ENCODE results near the gene RPA3.

RPA3 gene

DNA sequence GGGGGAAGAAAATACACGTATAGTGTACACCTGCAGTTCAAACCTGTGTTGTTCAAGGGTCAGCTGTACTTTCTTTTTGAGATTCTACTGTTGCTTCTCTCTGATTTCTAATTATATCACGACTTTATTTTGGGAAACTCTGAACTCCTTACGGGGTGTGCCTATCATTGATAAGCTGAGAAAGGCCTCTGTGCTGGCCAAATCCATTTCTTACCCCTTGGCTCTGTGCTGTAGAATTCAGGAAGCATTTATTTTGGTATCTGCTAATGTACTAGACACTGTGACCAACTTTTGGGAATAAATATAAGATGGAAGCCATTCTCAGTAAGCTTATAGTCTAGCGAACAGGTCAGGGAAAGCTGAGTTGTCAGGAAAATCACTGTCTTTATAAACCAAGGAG is 26.9 kb upstream of the RPA3 start:
- H3K4me1 ChIP-seq = peaks cover 2% of the 10 kb centered on the region
- no peak for TF ChIP-seq CTCF (IDR thresholded peaks at IDR 0.05)
- no peaks in the 10 kb centered on the region for H3K36me3 ChIP-seq (ENCODE audit: control insufficient read depth, insufficient read depth, low read length)
- no peak overlapping the region for H3K9ac ChIP-seq
- no peaks in the 10 kb centered on the region for H3K9me3 ChIP-seq (ENCODE audit: control insufficient read depth, low read length)
- no peak overlapping the region for H2AFZ ChIP-seq
- H3K4me3 ChIP-seq (ENCODE audit: low read depth, low read length) = no peak overlapping the region
- no peaks in the 10 kb centered on the region for H3K27me3 ChIP-seq (ENCODE audit: control insufficient read depth, insufficient read depth, low read length)
- no peaks in the 10 kb centered on the region for H3K79me2 ChIP-seq
- no peak overlapping the region for H3K4me2 ChIP-seq (ENCODE audit: low read length)
- H3K27ac ChIP-seq = no peak overlapping the region

- no peak overlapping the region for H3K4me3 ChIP-seq (ENCODE audit: low read depth, low read length)
- no peak overlapping the region for H3K27ac ChIP-seq
- H3K9me3 ChIP-seq (ENCODE audit: control insufficient read depth, low read length) = no peaks in the 10 kb centered on the region
- H3K36me3 ChIP-seq (ENCODE audit: control insufficient read depth, insufficient read depth, low read length) = no peaks in the 10 kb centered on the region
- H3K79me2 ChIP-seq = no peaks in the 10 kb centered on the region
- no peaks in the 10 kb centered on the region for H3K27me3 ChIP-seq (ENCODE audit: control insufficient read depth, insufficient read depth, low read length)
- H3K4me1 ChIP-seq = peaks cover 2% of the 10 kb centered on the region
- no peak for TF ChIP-seq CTCF (IDR thresholded peaks at IDR 0.05)
- H2AFZ ChIP-seq = no peak overlapping the region
- no peak overlapping the region for H3K9ac ChIP-seq
- no peak overlapping the region for H3K4me2 ChIP-seq (ENCODE audit: low read length)
Observed at GRCh38 chr7:7742223-7742622, 23.8 kb upstream of the RPA3 start.

GRCh38 chr7:7740037-7740355 is 21.6 kb upstream of the RPA3 start:
- H3K27ac ChIP-seq = no peak overlapping the region
- H3K4me3 ChIP-seq (ENCODE audit: low read depth, low read length) = no peak overlapping the region
- no peaks in the 10 kb centered on the region for H3K9me3 ChIP-seq (ENCODE audit: control insufficient read depth, low read length)
- no peak overlapping the region for H2AFZ ChIP-seq
- peaks cover 3% of the 10 kb centered on the region for H3K4me1 ChIP-seq
- H3K9ac ChIP-seq = no peak overlapping the region
- H3K27me3 ChIP-seq (ENCODE audit: control insufficient read depth, insufficient read depth, low read length) = no peaks in the 10 kb centered on the region
- H3K79me2 ChIP-seq = no peaks in the 10 kb centered on the region
- H3K36me3 ChIP-seq (ENCODE audit: control insufficient read depth, insufficient read depth, low read length) = no peaks in the 10 kb centered on the region
- H3K4me2 ChIP-seq (ENCODE audit: low read length) = no peak overlapping the region
- TF ChIP-seq CTCF (IDR thresholded peaks at IDR 0.05) = no peak

DNA sequence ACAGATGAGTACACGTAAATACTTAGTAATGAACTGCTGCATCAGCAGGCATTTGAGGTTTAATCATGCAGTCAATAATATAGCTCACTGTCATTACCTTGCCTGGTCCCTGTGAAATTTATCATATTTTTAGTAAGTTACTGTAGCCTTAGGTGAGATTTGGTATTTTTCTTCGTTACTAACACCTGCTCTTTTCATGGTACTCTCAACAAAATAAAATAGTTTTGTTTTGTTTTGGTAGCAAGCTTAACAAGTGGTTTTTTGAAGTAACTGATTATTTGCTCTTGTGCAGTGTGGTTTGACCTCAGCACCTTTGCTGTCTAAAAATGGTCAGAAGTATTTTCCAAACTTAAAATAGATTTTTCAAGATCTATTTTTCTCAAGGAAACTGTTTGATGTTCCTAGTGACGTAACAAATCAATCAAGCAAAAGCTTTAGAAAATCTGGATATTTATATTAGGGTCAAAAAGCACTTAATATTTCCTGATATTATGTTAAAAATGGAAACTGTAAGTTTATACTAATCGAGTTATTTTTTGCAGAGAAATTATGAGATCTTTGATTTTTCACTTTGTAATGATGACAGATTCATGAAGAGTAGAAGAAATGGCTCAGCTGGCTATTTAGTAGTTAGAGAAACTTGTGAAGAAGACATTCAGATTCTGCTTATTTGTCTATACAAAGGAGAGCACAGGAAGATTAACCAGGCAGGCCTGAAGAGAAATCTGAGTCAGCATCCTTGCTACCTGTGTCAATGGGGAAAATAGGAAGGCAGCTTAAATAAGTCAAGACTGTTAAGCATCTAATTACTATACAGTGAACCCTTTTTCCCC is 21.0 kb upstream of the RPA3 start:
- peaks cover 3% of the 10 kb centered on the region for H3K4me1 ChIP-seq
- no peaks in the 10 kb centered on the region for H3K79me2 ChIP-seq
- no peak overlapping the region for H3K4me3 ChIP-seq (ENCODE audit: low read depth, low read length)
- no peaks in the 10 kb centered on the region for H3K36me3 ChIP-seq (ENCODE audit: control insufficient read depth, insufficient read depth, low read length)
- no peak overlapping the region for H3K9ac ChIP-seq
- no peaks in the 10 kb centered on the region for H3K27me3 ChIP-seq (ENCODE audit: control insufficient read depth, insufficient read depth, low read length)
- no peaks in the 10 kb centered on the region for H3K9me3 ChIP-seq (ENCODE audit: control insufficient read depth, low read length)
- no peak overlapping the region for H3K4me2 ChIP-seq (ENCODE audit: low read length)
- H2AFZ ChIP-seq = no peak overlapping the region
- TF ChIP-seq CTCF (IDR thresholded peaks at IDR 0.05) = no peak
- H3K27ac ChIP-seq = no peak overlapping the region

DNA sequence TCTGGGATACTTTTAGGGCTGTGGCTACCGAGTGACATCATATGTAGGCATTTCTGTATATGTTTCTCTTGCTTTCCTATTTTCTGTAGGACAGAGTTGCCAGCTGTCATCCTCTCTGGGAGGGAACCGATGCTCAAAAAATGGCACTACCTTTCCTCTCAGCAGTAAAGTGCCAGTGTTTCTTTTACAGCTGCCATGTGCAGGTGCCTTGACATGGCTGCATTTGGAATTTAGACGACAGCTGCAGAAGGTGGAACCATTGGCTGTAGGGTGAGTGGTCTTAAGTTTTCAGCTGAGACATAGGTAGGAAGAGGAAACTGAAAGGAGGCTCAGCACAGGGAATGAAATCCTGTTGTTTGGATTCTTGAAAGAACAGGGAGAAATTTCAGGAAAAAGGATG is 20.2 kb upstream of the RPA3 start:
- H3K27ac ChIP-seq = no peak overlapping the region
- H3K9me3 ChIP-seq (ENCODE audit: control insufficient read depth, low read length) = no peaks in the 10 kb centered on the region
- H3K4me1 ChIP-seq = peaks cover 3% of the 10 kb centered on the region
- no peaks in the 10 kb centered on the region for H3K79me2 ChIP-seq
- H3K4me2 ChIP-seq (ENCODE audit: low read length) = no peak overlapping the region
- no peak for TF ChIP-seq CTCF (IDR thresholded peaks at IDR 0.05)
- no peaks in the 10 kb centered on the region for H3K27me3 ChIP-seq (ENCODE audit: control insufficient read depth, insufficient read depth, low read length)
- no peaks in the 10 kb centered on the region for H3K36me3 ChIP-seq (ENCODE audit: control insufficient read depth, insufficient read depth, low read length)
- no peak overlapping the region for H2AFZ ChIP-seq
- H3K9ac ChIP-seq = no peak overlapping the region
- no peak overlapping the region for H3K4me3 ChIP-seq (ENCODE audit: low read depth, low read length)

Data from parathyroid adenoma (tissue), 2 donors.